PC-3 (cell line): ENCODE data around the gene PRRT2. TPM values are rescaled to one million over a fixed set of nuclear protein-coding genes. Genes with fewer than 3 reads are reported as not detected.

Source experiments
- ATAC-seq: fragments of 200-7000 bp; cut with Tn5 transposase; 2 replicates; pipeline ENCODE4 v1.9.1; 2020; ENCODE audit warnings: mild to moderate bottlenecking, moderate library complexity
- BruUV-seq: library from RNA; stranded (reverse); fragments of 400-500 nt; replicated peaks from 2 replicates; lab custom pipeline; 2021; lab: Mats Ljungman, UMichigan
- CTCF ChIA-PET: fragments of 300-600 bp; sonication (Branson Sonifier 250); formaldehyde crosslinking; loops from one replicate; lab custom pipeline; 2022; ENCODE audit warnings: antibody characterized with exemption; lab: Charles Lee
- POLR2A ChIA-PET: fragments of 300-600 bp; sonication (Branson Sonifier 250); formaldehyde crosslinking; loops from one replicate; lab custom pipeline; 2022; ENCODE audit warnings: antibody characterized with exemption; ENCODE audit not compliant: unreplicated experiment; lab: Charles Lee
- DNase-seq: peaks from one replicate; pipeline ENCODE4 v3.0.0-alpha.2; 2015
- H2AFZ ChIP-seq: fragments of 300-600 bp; sonication (generic); 2 replicates; pipeline ENCODE4 v1.6.0; 2016; ENCODE audit warnings: antibody characterized with exemption, low read length
- H3F3A ChIP-seq: fragments of 300-600 bp; sonication (generic); one replicate; pipeline ENCODE4 v1.6.0; 2017; ENCODE audit warnings: antibody characterized with exemption, low read length, control low read depth, mild to moderate bottlenecking; ENCODE audit not compliant: unreplicated experiment
- H3K27ac ChIP-seq: fragments of 300-600 bp; sonication (generic); 2 replicates; pipeline ENCODE4 v1.5.1; 2016; ENCODE audit warnings: mild to moderate bottlenecking, low read length
- H3K27me3 ChIP-seq: fragments of 300-600 bp; sonication (generic); 2 replicates; pipeline ENCODE4 v1.6.1; 2016; ENCODE audit warnings: low read length, mixed read lengths
- H3K36me3 ChIP-seq: fragments of 300-600 bp; sonication (generic); 2 replicates; pipeline ENCODE4 v1.6.1; 2016; ENCODE audit warnings: low read depth, mixed run types, low read length, mixed read lengths
- H3K4me1 ChIP-seq: fragments of 300-600 bp; sonication (generic); 2 replicates; pipeline ENCODE4 v1.5.1; 2016; ENCODE audit warnings: low read length; ENCODE audit not compliant: insufficient read depth
- H3K4me2 ChIP-seq: fragments of 300-600 bp; sonication (generic); 2 replicates; pipeline ENCODE4 v1.6.0; 2016; ENCODE audit warnings: low read length
- H3K4me3 ChIP-seq: fragments of 300-600 bp; sonication (generic); 2 replicates; pipeline ENCODE4 v1.5.1; 2016; ENCODE audit warnings: mild to moderate bottlenecking, low read length, mixed read lengths
- H3K79me2 ChIP-seq: fragments of 300-600 bp; sonication (generic); 2 replicates; pipeline ENCODE4 v1.6.1; 2017; ENCODE audit warnings: low read length, mixed read lengths
- H3K9ac ChIP-seq: fragments of 300-600 bp; sonication (generic); 2 replicates; pipeline ENCODE4 v1.6.0; 2016; ENCODE audit warnings: mild to moderate bottlenecking, low read length
- H3K9me2 ChIP-seq: fragments of 300-600 bp; sonication (generic); replicated peaks from 2 replicates; pipeline ENCODE4 v1.6.1; 2016; ENCODE audit warnings: mixed run types, low read length, mixed read lengths
- H3K9me3 ChIP-seq: fragments of 300-600 bp; sonication (generic); 2 replicates; pipeline ENCODE4 v1.6.1; 2016; ENCODE audit warnings: low read length, mixed read lengths
- H4K20me1 ChIP-seq: fragments of 300-600 bp; sonication (generic); 2 replicates; pipeline ENCODE4 v1.6.1; 2016; ENCODE audit warnings: low read length, mixed read lengths
- CTCF ChIP-seq: fragments of 300-600 bp; sonication (generic); conservative IDR thresholded peaks from 2 replicates; pipeline ENCODE4 v1.5.1; 2017; ENCODE audit warnings: antibody characterized with exemption, low read depth, mild to moderate bottlenecking, low read length
- EZH2 ChIP-seq: fragments of 300-600 bp; sonication (generic); IDR thresholded peaks from one replicate; pipeline ENCODE4 v1.6.1; 2017; ENCODE audit warnings: antibody characterized with exemption, mild to moderate bottlenecking, low read length; ENCODE audit not compliant: unreplicated experiment
- EZH2phosphoT487 ChIP-seq: fragments of 300-600 bp; sonication (generic); IDR thresholded peaks from 2 replicates; pipeline ENCODE4 v1.6.1; 2018; ENCODE audit warnings: mild to moderate bottlenecking, antibody characterized with exemption, low read length, borderline replicate concordance
- intact Hi-C: fragments of 100-400 bp; cut with micrococcal nuclease; formaldehyde crosslinking; loops from 2 replicates; pipeline ENCODE4 v1.9.0; 2023
- total RNA-seq: library from RNA; depleted of rRNA; stranded (reverse); fragments of >200 nt; gene quantifications from 2 replicates; pipeline ENCODE4 v1.2.3, GENCODE V29; 2014

PRRT2 gene
- total RNA-seq, 1 experiment from 2014 or later = 0.40 TPM

GRCh38 chr16:29816694-29817441 is 4.9 kb downstream of the PRRT2 start:
- CTCF ChIA-PET = interaction anchor here (0.6 kb wide), 2 partner anchors 12 to 21 kb away, joined by 3 read pairs; no protein-coding TSS in a partner anchor
- peaks cover 32% of the 10 kb centered on the region for H3K79me2 ChIP-seq
- H3K9me2 ChIP-seq = no peaks in the 10 kb centered on the region

GRCh38 chr16:29818082-29818481 is 6.1 kb downstream of the PRRT2 start:
- H3K79me2 ChIP-seq = peaks cover 38% of the 10 kb centered on the region
- peaks cover 54% of the 10 kb centered on the region for H3K4me1 ChIP-seq
- BruUV-seq = no TSS peak

More at GRCh38 chr16:29816694-29817441, 4.9 kb downstream of the PRRT2 start:
- no peaks in the 10 kb centered on the region for H3K27me3 ChIP-seq
- POLR2A ChIA-PET = no interaction called here
- ATAC-seq = peak; percentile 21
- H3K4me3 ChIP-seq = peak overlapping the region; percentile 95
- H3K4me2 ChIP-seq = peak overlapping the region; percentile 96
- DNase-seq = peak; percentile 49
- peaks cover 3% of the 10 kb centered on the region for H3F3A ChIP-seq
- peak overlapping the region; percentile 70 for H3K27ac ChIP-seq
- H4K20me1 ChIP-seq = no peaks in the 10 kb centered on the region
- H3K9ac ChIP-seq = peak overlapping the region; percentile 90
- no peaks in the 10 kb centered on the region; the same call in none of the 2 replicates for H3K36me3 ChIP-seq
- intact Hi-C loops = loop anchor here (5.0 kb wide), 2 partner anchors 45 to 205 kb away; partner anchors contain the start of genes C16orf92 and CDIPT
- TF ChIP-seq EZH2phosphoT487 (no peak), CTCF (no peak), EZH2 (no peak)
- BruUV-seq = no TSS peak
- peak overlapping the region; percentile 89 for H2AFZ ChIP-seq
- no peaks in the 10 kb centered on the region for H3K9me3 ChIP-seq
- H3K4me1 ChIP-seq = peaks cover 47% of the 10 kb centered on the region

More at GRCh38 chr16:29818082-29818481, 6.1 kb downstream of the PRRT2 start:
- Histone ChIP-seq H3K4me3 (no peak overlapping the region), H3F3A (peaks cover 3% of the 10 kb centered on the region), H4K20me1 (no peaks in the 10 kb centered on the region), H2AFZ (no peak overlapping the region), H3K9me3 (no peaks in the 10 kb centered on the region), H3K9me2 (no peaks in the 10 kb centered on the region), H3K36me3 (no peaks in the 10 kb centered on the region; the same call in none of the 2 replicates), H3K4me2 (peak overlapping the region; percentile 96), H3K9ac (no peak overlapping the region), H3K27ac (no peak overlapping the region), H3K27me3 (no peaks in the 10 kb centered on the region)
- ATAC-seq (no peak), DNase-seq (no peak)
- POLR2A ChIA-PET = no interaction called here
- CTCF ChIA-PET = interaction anchor here (2.7 kb wide), 1 partner anchor 30 kb away, joined by 9 read pairs; no protein-coding TSS in a partner anchor
- intact Hi-C loops = loop anchor here (5.0 kb wide), 2 partner anchors 44 to 204 kb away; partner anchors contain the start of genes C16orf92 and CDIPT
- TF ChIP-seq EZH2 = no peak
- TF ChIP-seq EZH2phosphoT487 = no peak
- no peak for TF ChIP-seq CTCF
